Hepatocyte (in vitro differentiated cells): ENCODE results near the gene PDGFRB.

Source experiments
- EZH2 ChIP-seq: fragments of 200-600 bp; sonication (generic); IDR thresholded peaks from 2 replicates; pipeline ENCODE4 v1.6.1; 2016; ENCODE audit warnings: antibody characterized with exemption, mild to moderate bottlenecking, borderline replicate concordance
- EZH2phosphoT487 ChIP-seq: fragments of 200-600 bp; sonication (generic); IDR thresholded peaks from one replicate; pipeline ENCODE4 v1.6.1; 2018; ENCODE audit warnings: antibody characterized with exemption, mild to moderate bottlenecking, low read depth, moderate library complexity; ENCODE audit not compliant: unreplicated experiment, severe bottlenecking
- TF ChIP-seq, protein P1 (sequence below): fragments of 200-600 bp; sonication (generic); IDR thresholded peaks from 2 replicates; pipeline ENCODE4 v1.5.1; 2016; ENCODE audit warnings: antibody characterized with exemption, mild to moderate bottlenecking; ENCODE audit not compliant: poor library complexity

DNA sequence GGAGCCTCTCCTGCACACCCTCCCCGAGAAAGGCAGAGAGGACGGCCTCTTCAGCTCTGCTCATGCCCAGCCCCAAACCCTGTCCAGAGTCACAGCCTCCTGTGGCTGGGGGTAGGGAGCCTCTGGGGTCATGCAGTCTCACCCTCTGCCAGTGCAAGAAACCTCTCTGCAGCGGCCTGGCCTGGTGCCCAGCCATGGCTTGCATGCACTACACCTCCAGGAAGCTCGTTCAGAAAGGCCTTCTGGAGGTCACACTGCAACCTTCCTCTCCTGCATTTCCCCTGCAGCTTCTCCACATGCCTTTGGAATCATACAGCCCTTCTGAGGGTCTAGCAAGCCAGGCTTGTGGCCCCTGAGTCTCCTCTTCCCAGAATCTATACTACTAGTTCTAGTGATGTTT is 87.2 kb downstream of the PDGFRB start:
- TF ChIP-seq, protein P1, sequence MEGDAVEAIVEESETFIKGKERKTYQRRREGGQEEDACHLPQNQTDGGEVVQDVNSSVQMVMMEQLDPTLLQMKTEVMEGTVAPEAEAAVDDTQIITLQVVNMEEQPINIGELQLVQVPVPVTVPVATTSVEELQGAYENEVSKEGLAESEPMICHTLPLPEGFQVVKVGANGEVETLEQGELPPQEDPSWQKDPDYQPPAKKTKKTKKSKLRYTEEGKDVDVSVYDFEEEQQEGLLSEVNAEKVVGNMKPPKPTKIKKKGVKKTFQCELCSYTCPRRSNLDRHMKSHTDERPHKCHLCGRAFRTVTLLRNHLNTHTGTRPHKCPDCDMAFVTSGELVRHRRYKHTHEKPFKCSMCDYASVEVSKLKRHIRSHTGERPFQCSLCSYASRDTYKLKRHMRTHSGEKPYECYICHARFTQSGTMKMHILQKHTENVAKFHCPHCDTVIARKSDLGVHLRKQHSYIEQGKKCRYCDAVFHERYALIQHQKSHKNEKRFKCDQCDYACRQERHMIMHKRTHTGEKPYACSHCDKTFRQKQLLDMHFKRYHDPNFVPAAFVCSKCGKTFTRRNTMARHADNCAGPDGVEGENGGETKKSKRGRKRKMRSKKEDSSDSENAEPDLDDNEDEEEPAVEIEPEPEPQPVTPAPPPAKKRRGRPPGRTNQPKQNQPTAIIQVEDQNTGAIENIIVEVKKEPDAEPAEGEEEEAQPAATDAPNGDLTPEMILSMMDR: no peak
- TF ChIP-seq EZH2phosphoT487 (no peak), EZH2 (no peak)
